NOMO-1 treated with DMSO at 0.1 percent for 48 hours (cell line): ENCODE data around the gene CATSPER3.
"Not testable (repeated sequence)": the region's sequence is repeated elsewhere in the genome, so short reads cannot be mapped to it uniquely, and the experiment has no call there.

Source experiments
- DNase-seq: peaks from one replicate; lab custom pipeline; 2025; ENCODE audit not compliant: unreplicated experiment; lab: John Stamatoyannopoulos, UW

The CATSPER3 gene

DNA sequence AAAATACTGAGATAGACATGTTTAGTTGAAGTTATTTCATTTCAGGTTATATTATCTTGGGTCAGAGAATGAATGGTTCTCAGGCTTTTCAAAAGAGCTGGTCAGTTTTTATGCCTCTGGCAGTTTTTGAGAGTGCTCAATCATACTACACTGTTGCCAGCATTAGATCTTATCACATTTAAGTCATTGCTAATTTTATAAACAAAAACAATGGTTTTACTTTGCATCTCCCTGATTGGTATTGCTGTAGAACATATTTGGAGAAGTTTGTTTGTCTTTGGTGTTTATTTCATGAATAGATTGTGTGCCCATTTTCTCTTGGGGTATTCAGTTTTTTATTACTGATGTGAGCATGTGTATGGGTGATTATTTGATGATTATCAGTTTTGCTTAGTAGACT, 1.5 kb downstream of the CATSPER3 start:
- DNase-seq: no peak

DNA sequence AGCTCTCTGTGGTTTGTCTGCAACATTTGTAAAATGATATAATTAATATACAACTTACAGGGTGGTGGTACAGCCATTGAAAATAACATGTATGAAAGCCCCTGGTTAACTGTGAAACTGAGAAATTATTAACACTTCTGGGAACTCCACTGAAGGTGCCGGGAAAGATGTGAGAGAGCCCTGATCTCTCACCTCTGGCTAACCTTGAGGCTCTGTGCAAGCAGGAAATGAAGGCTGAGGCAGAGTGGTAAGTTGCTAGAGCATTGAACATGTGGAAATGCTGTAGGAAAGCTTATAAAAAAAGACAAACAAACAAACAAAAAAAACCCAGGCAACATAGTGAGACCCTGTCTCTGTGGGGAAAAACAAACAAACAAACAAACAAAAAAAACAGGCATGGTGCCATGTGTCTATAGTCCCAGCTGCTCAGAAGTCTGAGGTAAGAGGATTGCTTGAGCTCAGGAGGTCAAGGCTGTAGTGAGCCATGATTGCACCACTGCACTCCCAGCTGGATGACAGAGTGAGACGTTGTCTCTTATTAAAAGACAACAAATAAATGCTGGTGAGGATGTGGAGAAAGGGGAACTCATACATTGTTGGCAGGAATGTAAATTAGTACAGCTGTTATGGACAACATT, 7.5 kb downstream of the CATSPER3 start:
- DNase-seq: no peak

DNA sequence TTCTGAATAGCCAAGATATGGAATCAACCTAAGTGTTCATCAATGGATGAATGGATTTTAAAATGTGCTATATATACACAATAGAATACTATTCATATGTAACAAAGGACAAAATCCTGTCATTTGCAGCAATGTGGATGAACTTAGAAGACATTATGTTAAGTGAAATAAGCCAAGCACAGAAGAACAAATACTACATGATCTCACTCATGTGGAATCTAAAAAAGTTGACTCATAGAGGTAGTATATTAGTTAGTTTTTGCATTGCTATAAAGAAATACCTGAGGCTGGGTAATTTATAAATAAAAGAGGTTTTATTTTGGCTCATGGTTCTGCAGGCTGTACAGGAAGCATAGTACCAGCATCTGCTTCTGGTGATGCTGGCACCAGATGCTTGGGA, 8.1 kb downstream of the CATSPER3 start:
- no peak for DNase-seq

GRCh38 chr5:134976841-134977240, 9.1 kb downstream of the CATSPER3 start:
- DNase-seq: no peak

DNA sequence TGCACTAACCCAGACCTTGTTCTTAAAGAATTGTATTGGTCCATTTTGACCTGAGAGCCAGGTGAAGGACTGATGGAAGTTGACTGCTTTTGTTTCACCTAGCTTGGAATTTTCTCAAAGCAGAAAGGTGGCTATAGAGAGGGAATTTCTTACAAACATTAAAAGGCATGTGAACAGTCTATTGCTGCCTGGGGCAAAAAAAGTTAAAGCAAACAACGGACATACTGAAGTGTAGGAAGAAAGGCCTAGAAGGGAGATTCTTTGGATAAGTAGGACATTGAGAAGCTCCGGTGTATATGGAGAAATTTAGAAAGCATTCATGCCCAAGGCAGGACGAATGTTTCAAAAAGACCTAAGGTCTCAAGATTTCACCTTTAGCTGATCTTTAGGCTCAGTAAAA, 11.7 kb downstream of the CATSPER3 start:
- DNase-seq: no peak

DNA sequence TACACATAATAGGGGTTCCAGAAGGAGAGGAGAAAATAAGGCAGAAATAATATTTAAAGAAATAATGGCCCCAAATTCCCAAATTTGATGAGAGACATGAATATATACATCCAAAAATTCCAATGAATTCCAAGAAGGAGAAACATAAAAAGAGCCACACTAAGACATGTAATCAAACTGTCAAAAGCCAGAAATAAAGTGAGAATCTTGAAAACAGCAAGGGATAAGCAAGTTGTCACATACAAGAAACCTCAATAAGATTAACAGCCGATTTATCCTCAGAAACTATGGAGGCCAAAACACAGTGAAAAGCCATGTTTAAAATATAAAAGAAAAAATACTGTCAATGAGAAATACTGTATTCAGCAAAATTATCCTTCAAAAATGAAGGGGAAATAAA, 14.5 kb downstream of the CATSPER3 start:
- no peak for DNase-seq

DNA sequence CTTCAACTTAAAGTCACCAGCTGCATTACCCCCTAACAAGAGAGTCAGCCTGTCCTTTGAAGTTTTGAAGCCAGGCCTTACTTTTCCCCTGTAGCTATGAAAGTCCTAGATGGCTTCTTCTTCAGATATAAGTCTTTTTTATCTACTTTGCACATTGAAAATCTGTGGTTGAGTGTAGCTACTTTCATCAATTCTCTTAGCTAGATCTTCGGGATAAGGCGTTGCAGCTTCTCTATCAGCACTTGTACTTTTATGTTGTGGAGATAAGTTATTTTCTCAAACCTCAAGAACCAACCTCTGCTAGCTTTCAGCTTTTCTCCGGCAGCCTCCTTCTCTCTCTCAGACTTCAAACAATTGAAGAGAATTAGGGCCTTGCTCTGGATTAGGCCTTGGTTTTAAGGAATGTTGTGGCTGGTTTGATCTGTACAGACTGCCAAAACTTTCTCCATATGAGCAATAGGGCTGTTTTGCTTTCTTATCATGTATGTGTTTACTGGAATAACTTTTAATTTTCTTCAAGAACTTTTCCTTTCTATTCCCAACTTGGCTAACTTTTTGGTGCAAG, 21.6 kb downstream of the CATSPER3 start:
- no peak for DNase-seq

DNA sequence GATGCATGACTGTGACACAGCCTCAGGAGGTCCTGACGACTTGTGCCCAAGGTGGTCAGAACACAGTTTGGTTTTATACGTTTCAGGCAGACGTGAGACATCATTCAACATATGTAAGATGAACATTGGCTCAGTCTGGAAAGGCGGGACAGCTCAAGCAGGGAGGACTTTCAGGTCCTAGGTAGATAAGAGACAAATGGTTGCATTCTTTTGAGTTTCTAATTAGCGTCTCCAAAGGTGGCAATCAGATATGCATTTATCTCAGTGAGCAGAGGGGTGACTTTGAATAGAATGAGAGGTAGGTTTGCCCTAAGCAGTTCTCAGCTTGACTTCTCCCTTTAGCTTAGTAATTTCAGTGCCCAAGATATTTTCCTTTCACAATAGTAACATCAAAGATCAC, 22.5 kb downstream of the CATSPER3 start:
- DNase-seq: not testable (repeated sequence)

- DNase-seq: no peak
These were observed 24.4 kb downstream of the CATSPER3 start for GRCh38 chr5:134992148-134992547.

GRCh38 chr5:134993161-134993560, 25.5 kb downstream of the CATSPER3 start:
- DNase-seq: no peak

GRCh38 chr5:134994560-134995156, 27.0 kb downstream of the CATSPER3 start:
- no peak for DNase-seq

GRCh38 chr5:134995850-134996402, 28.2 kb downstream of the CATSPER3 start:
- no peak for DNase-seq

DNA sequence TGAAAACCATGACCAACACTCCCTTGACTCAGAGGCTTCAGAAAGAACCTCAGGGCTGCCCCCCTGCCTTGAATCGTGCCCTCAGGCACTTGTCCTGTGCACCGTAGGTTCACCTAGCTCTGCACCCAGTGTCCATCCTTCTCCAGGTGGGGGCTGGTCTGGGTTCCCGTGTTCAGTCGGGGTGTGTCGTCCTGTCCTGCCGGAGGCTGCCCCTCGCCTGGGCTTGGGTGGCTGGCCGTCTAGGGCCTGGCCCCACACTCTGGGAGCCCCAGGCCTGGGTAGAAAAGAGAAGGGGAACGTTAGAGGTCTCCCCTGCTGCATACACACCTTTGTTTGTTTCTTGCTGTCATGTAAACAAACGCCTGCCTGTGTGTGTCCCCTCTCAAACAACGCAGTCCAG, 29.3 kb downstream of the CATSPER3 start:
- no peak for DNase-seq

DNA sequence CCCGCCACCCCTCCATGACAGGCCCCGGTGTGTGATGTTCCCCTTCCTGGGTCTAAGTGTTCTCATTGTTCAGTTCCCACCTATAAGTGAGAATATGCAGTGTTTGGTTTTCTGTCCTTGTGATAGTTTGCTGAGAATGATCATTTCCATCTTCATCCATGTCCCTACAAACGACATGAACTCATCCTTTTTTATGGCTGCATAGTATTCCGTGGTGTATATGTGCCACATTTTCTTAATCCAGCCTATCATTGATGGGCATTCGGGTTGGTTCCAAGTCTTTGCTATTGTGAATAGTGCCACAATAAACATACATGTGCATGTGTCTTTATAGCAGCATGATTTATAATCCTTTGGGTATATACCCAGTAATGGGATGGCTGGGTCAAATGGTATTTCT, 30.4 kb downstream of the CATSPER3 start:
- not testable (repeated sequence) for DNase-seq

DNA sequence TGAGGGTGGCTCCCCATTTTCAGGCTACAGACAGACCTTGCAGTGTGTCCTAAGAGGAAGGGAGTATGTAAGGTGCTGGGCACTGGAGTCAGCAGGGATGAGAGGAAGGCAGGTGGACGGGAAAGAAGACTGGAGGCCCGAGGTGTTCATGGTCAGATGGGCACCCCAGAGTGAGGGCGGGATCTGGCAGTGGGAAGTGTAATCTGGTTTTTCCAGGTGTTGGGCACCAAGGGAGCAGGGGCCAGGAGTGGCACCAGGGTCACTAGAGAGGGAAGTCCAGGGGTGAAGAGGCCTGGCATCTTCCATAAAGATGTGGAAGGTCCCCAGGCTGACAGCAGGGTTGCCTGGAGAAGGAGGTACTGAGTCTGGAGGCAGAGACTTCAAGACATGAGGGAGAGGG, 36.7 kb downstream of the CATSPER3 start:
- no peak for DNase-seq

DNA sequence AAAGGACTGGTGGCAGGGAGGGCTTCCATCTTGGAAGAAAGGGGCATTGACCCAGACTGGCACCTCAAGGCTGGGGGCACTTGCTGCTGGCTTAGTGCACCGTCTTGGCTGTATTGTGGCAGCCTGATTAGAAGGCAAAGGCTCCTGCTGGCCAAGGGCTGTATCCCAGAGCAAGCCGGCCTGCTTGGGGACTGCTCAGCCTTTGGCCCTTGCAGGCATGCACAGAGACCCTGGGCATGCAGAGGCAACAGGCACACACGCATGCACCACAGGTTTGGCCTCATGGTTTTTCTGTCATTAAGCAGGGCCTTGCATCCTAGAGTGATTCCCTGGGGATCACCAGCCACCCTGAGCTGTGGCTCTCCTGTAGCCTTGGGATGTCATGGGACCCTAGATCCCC, 37.4 kb downstream of the CATSPER3 start:
- no peak for DNase-seq

- DNase-seq: no peak
These were observed 39.6 kb downstream of the CATSPER3 start for GRCh38 chr5:135007305-135007704.

- no peak for DNase-seq
These were observed 40.1 kb downstream of the CATSPER3 start for GRCh38 chr5:135007749-135008363.

DNA sequence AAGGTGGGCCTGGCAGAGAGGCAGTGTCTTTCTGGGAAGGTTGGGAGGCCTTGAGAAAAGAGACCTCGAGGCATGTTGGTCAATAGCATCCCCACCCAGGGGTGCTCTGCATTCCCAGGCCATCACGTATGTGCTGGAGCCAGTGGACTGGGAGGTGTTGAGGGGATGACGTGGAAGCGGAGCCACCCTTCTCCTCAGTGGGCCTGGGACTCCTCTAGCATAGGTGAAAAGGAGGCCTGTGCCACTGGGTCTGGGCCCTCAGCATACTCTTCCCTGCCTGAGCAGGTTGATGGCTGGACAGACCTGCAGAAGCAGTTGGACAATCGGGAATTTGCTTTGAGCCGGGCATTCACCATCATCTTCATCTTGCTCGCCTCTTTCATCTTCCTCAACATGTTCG, 40.8 kb downstream of the CATSPER3 start:
- DNase-seq: no peak

GRCh38 chr5:135008981-135009735, 41.5 kb downstream of the CATSPER3 start:
- no peak for DNase-seq

- DNase-seq: no peak
These were observed 42.2 kb downstream of the CATSPER3 start for GRCh38 chr5:135009736-135010501.
